Measurements from ENCODE around the gene TOX2. TPM values are rescaled to one million over a fixed set of nuclear protein-coding genes. Genes with fewer than 3 reads are reported as not detected.

The TOX2 gene
- total RNA-seq, 1 donor = 1.1 TPM

GRCh38 chr20:44064501-44065400, 150.1 kb downstream of the TOX2 start:
- TF ChIP-seq CTCF (IDR thresholded peaks at IDR 0.05; ENCODE audit: extremely low read depth, low read depth, low read length) = no peak
- Histone ChIP-seq H3K27me3 (ENCODE audit: insufficient read depth, low read length) (peaks cover 7% of the 10 kb centered on the region), H3K9me3 (ENCODE audit: low read depth, low read length) (no peaks in the 10 kb centered on the region), H3K27ac (ENCODE audit: low read depth, low read length) (no peak overlapping the region), H4K20me1 (ENCODE audit: insufficient read depth, low read length) (no peaks in the 10 kb centered on the region), H3K36me3 (ENCODE audit: insufficient read depth, low read length) (no peaks in the 10 kb centered on the region), H2AFZ (ENCODE audit: low read length) (no peak overlapping the region), H3K4me3 (ENCODE audit: insufficient read depth, low read length) (no peak overlapping the region), H3K4me1 (ENCODE audit: insufficient read depth, low read length) (no peaks in the 10 kb centered on the region), H3K79me2 (ENCODE audit: insufficient read depth, low read length) (no peaks in the 10 kb centered on the region), H3K4me2 (ENCODE audit: insufficient read depth, low read length) (no peak overlapping the region)
- no peak for DNase-seq (ENCODE audit: insufficient read length, low spot score, missing footprints)

- peaks cover 15% of the 10 kb centered on the region for H3K27me3 ChIP-seq (ENCODE audit: insufficient read depth, low read length)
- no peak overlapping the region for H2AFZ ChIP-seq (ENCODE audit: low read length)
Observed at GRCh38 chr20:44065401-44066340, 151.0 kb downstream of the TOX2 start.

GRCh38 chr20:44066645-44067606, 152.3 kb downstream of the TOX2 start:
- H3K4me2 ChIP-seq (ENCODE audit: insufficient read depth, low read length) = no peak overlapping the region
- H3K9me3 ChIP-seq (ENCODE audit: low read depth, low read length) = no peaks in the 10 kb centered on the region
- H3K36me3 ChIP-seq (ENCODE audit: insufficient read depth, low read length) = no peaks in the 10 kb centered on the region
- no peaks in the 10 kb centered on the region for H3K4me1 ChIP-seq (ENCODE audit: insufficient read depth, low read length)
- H3K4me3 ChIP-seq (ENCODE audit: insufficient read depth, low read length) = no peak overlapping the region
- peaks cover 15% of the 10 kb centered on the region for H3K27me3 ChIP-seq (ENCODE audit: insufficient read depth, low read length)
- H4K20me1 ChIP-seq (ENCODE audit: insufficient read depth, low read length) = no peaks in the 10 kb centered on the region
- no peak overlapping the region for H2AFZ ChIP-seq (ENCODE audit: low read length)
- TF ChIP-seq CTCF (IDR thresholded peaks at IDR 0.05; ENCODE audit: extremely low read depth, low read depth, low read length) = no peak
- no peak overlapping the region for H3K27ac ChIP-seq (ENCODE audit: low read depth, low read length)
- DNase-seq (ENCODE audit: insufficient read length, low spot score, missing footprints) = no peak
- no peaks in the 10 kb centered on the region for H3K79me2 ChIP-seq (ENCODE audit: insufficient read depth, low read length)

More at GRCh38 chr20:44065401-44066340, 151.0 kb downstream of the TOX2 start:
- Histone ChIP-seq H3K79me2 (ENCODE audit: insufficient read depth, low read length) (no peaks in the 10 kb centered on the region), H3K4me1 (ENCODE audit: insufficient read depth, low read length) (no peaks in the 10 kb centered on the region), H3K4me2 (ENCODE audit: insufficient read depth, low read length) (no peak overlapping the region), H3K36me3 (ENCODE audit: insufficient read depth, low read length) (no peaks in the 10 kb centered on the region), H3K27ac (ENCODE audit: low read depth, low read length) (no peak overlapping the region), H4K20me1 (ENCODE audit: insufficient read depth, low read length) (no peaks in the 10 kb centered on the region), H3K4me3 (ENCODE audit: insufficient read depth, low read length) (no peak overlapping the region), H3K9me3 (ENCODE audit: low read depth, low read length) (no peaks in the 10 kb centered on the region)
- DNase-seq (ENCODE audit: insufficient read length, low spot score, missing footprints) = peak; percentile 44
- no peak for TF ChIP-seq CTCF (IDR thresholded peaks at IDR 0.05; ENCODE audit: extremely low read depth, low read depth, low read length)
